ENCODE measurements around the gene SHISA2. TPM values are rescaled to one million over a fixed set of nuclear protein-coding genes. Genes with fewer than 3 reads are reported as not detected.

SHISA2 gene
- total and polyA plus RNA-seq, 2 of the 8 experiments (the other 6 are each of a cell fraction or from before 2014, with no cell fraction given), result 10.2 to 23.8 TPM

DNA sequence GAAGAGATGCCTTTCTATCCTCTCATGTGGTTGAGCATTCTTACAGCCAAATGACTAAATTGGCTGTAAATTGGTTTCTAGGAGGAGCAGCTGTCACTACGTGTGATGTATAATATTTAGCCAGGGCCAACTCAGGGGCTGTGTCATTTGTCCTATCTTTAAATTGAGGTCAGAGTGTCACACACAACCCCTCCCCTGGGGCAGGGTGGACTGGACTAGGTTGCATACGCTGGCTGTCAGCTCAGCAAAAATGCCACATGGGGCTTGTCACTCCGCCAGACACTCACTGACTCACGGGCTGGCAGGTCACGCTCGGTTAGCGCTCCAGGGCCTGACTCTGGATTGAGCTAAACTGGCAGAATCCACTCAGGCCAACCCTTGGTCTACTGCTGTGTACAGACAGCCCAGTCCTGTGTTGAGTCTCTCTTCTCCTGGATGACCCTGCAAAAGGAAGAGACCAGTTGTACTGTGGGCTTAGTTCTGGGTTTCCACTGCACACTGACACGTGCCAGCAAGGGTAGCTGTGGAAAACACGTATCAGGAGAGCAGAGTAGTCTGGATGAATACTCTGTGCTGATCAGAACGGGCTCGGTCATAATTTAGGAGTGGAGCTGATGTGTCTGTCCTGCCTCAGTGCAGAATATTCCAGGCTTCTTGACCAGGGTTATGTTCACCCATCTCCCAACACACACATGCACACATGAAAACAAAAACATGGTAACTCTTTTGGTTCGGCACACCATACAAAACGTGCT lies 29.1 kb downstream of the SHISA2 start:
- Histone ChIP-seq H3K79me2 (ENCODE audit: control insufficient read depth in 1 of 2, insufficient read depth in 2 of 2, low read length in 2 of 2) (no peaks in the 10 kb centered on the region), H3K23me2 (ENCODE audit: low read depth, low read length) (no peaks in the 10 kb centered on the region), H2BK20ac (ENCODE audit: low read length) (no peak overlapping the region), H3K23ac (ENCODE audit: insufficient read length) (no peak overlapping the region), H3K4me3 (ENCODE audit: extremely low read depth in 1 of 4, insufficient read depth in 2 of 4, low read depth in 3 of 4, low read length in 4 of 4) (no peak overlapping the region), H3K27me3 (replicated peaks in 1 of 4; ENCODE audit: control insufficient read depth in 3 of 4, extremely low read depth in 1 of 4, insufficient read depth in 3 of 4, low read length in 3 of 4) (no peaks in the 10 kb centered on the region; a peak in 1 of 7 replicates), H2BK15ac (ENCODE audit: low read length) (no peak overlapping the region), H2BK5ac (ENCODE audit: low read depth, low read length) (no peak overlapping the region), H4K5ac (ENCODE audit: insufficient read length, low read depth, low read length) (no peak overlapping the region), H3K14ac (ENCODE audit: insufficient read length) (no peak overlapping the region), H3K9me3 (ENCODE audit: insufficient read depth in 2 of 2, low read depth in 1 of 2, low read length in 1 of 2) (no peaks in the 10 kb centered on the region), H3K9ac (replicated peaks in 1 of 4; ENCODE audit: extremely low read depth in 1 of 4, low read depth in 3 of 4, low read length in 3 of 4) (no peak overlapping the region), H4K20me1 (replicated peaks in 1 of 2; ENCODE audit: control insufficient read depth in 1 of 2, insufficient read depth in 2 of 2, low read length in 2 of 2) (no peaks in the 10 kb centered on the region), H3K4ac (replicated peaks; ENCODE audit: insufficient read length, low read depth, low read length) (no peak overlapping the region), H3K56ac (replicated peaks; ENCODE audit: insufficient read length, low read depth, low read length) (no peak overlapping the region), H3K27ac (ENCODE audit: low read depth, low read length) (no peak overlapping the region), H3K79me1 (ENCODE audit: low read depth, low read length) (no peaks in the 10 kb centered on the region), H2AFZ (ENCODE audit: low read length) (no peak overlapping the region), H3K36me3 (ENCODE audit: control insufficient read depth in 2 of 4, insufficient read depth in 4 of 4, low read length in 3 of 4) (no peaks in the 10 kb centered on the region), H4K91ac (replicated peaks; ENCODE audit: insufficient read length, low read length) (no peak overlapping the region), H2BK12ac (ENCODE audit: low read depth, low read length) (no peak overlapping the region), H2AK5ac (ENCODE audit: low read depth, low read length) (no peak overlapping the region), H3K18ac (ENCODE audit: extremely low read depth, low read length) (no peak overlapping the region), H3K4me1 (replicated peaks in 1 of 4; ENCODE audit: control insufficient read depth in 3 of 4, insufficient read depth in 4 of 4, low read length in 3 of 4) (peaks cover 0 to 14% (median 4%) of the 10 kb centered on the region in 4 experiments; a peak in 5 of 7 replicates), H4K8ac (ENCODE audit: extremely low read depth, insufficient read depth, low read length) (no peak overlapping the region; the same call in 1 of the 2 replicates), H3K4me2 (ENCODE audit: insufficient read depth in 1 of 2, low read depth in 2 of 2, low read length in 2 of 2) (no peak overlapping the region), H2BK120ac (replicated peaks; ENCODE audit: low read depth, low read length) (no peak overlapping the region)
- FAIRE-seq, result no peak
- WGBS, 2 experiments (ENCODE audit: extremely low coverage in 1 of 2, insufficient coverage in 1 of 2, insufficient read length in 1 of 2, insufficient replicate concordance in 2 of 2, low coverage in 1 of 2, low lambda C conversion rate in 2 of 2, missing lambda C conversion rate in 1 of 2), result 92% methylated on average over 13 of the region's 13 CpGs; no CpG with 5 or more reads in 1 of the 2 experiments
- ChIA-PET CTCF (ENCODE audit: partially characterized antibody) (interaction anchor here (1.0 to 9.2 kb wide), 4 partner anchors 11 to 199 kb away, joined by 3 to 53 read pairs (median 4); no protein-coding TSS in a partner anchor), POLR2A (ENCODE audit: partially characterized antibody) (no interaction called here)
- DNase-seq (ENCODE audit: low read depth in 1 of 2, low spot score in 2 of 2), result peak in 1 of 2 experiments; percentile 39
- TF ChIP-seq TAF1 (IDR thresholded peaks at IDR 0.05; ENCODE audit: low read depth, low read length) (no peak), PHF8 (conservative IDR thresholded peaks at IDR 0.05; ENCODE audit: low read depth, low read length) (no peak), ATF3 (IDR thresholded peaks at IDR 0.05; ENCODE audit: insufficient read depth, low read depth, low read length) (no peak), GTF2F1 (IDR thresholded peaks at IDR 0.05; ENCODE audit: borderline replicate concordance, low read depth, low read length) (no peak), ZNF274 (IDR thresholded peaks at IDR 0.05; ENCODE audit: borderline replicate concordance, extremely low read depth, low read length) (no peak), CHD2 (IDR thresholded peaks at IDR 0.05; ENCODE audit: low read length) (no peak), HDAC2 (IDR thresholded peaks at IDR 0.05; ENCODE audit: borderline replicate concordance in 1 of 2, low read depth in 2 of 2, low read length in 2 of 2) (no peak), POU5F1 (IDR thresholded peaks at IDR 0.05; ENCODE audit: low read depth, low read length) (no peak), FOSL1 (IDR thresholded peaks at IDR 0.05; ENCODE audit: insufficient read depth, low read depth, low read length) (no peak), EZH2 (IDR thresholded peaks at IDR 0.05; ENCODE audit: low read depth, low read length, severe bottlenecking) (no peak)
- TF ChIP-seq, protein P1, sequence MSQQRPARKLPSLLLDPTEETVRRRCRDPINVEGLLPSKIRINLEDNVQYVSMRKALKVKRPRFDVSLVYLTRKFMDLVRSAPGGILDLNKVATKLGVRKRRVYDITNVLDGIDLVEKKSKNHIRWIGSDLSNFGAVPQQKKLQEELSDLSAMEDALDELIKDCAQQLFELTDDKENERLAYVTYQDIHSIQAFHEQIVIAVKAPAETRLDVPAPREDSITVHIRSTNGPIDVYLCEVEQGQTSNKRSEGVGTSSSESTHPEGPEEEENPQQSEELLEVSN (IDR thresholded peaks at IDR 0.05), result no peak
